Parathyroid adenoma (tissue), 2 donors: Measurements from ENCODE around the gene NDRG3.
"Not testable (repeated sequence)": the region's sequence is repeated elsewhere in the genome, so short reads cannot be mapped to it uniquely, and the experiment has no call there.

Source experiments
- H2AFZ ChIP-seq: fragments of 300-600 bp; sonication (generic); one replicate; pipeline ENCODE4 v1.7.0; 2017; ENCODE audit warnings: antibody characterized with exemption, mild to moderate bottlenecking
- H3K27ac ChIP-seq: fragments of 300-600 bp; sonication (generic); one replicate; pipeline ENCODE4 v1.7.0; 2017
- H3K27me3 ChIP-seq: fragments of 300-600 bp; sonication (generic); one replicate; pipeline ENCODE4 v1.7.0; 2017; ENCODE audit warnings: low read length; ENCODE audit not compliant: control insufficient read depth, insufficient read depth
- H3K36me3 ChIP-seq: fragments of 300-600 bp; sonication (generic); one replicate; pipeline ENCODE4 v1.7.0; 2017; ENCODE audit warnings: low read length; ENCODE audit not compliant: control insufficient read depth, insufficient read depth
- H3K4me1 ChIP-seq: fragments of 300-600 bp; sonication (generic); one replicate; pipeline ENCODE4 v1.7.0; 2017; ENCODE audit warnings: control low read depth
- H3K4me2 ChIP-seq: fragments of 300-600 bp; sonication (generic); one replicate; pipeline ENCODE4 v1.7.0; 2017; ENCODE audit warnings: low read length
- H3K4me3 ChIP-seq: fragments of 300-600 bp; sonication (generic); one replicate; pipeline ENCODE4 v1.7.0; 2017; ENCODE audit warnings: low read depth, low read length
- H3K79me2 ChIP-seq: fragments of 300-600 bp; sonication (generic); one replicate; pipeline ENCODE4 v1.7.0; 2017; ENCODE audit warnings: control low read depth
- H3K9ac ChIP-seq: fragments of 300-600 bp; sonication (generic); one replicate; pipeline ENCODE4 v1.7.0; 2017; ENCODE audit warnings: mild to moderate bottlenecking
- H3K9me3 ChIP-seq: fragments of 300-600 bp; sonication (generic); one replicate; pipeline ENCODE4 v1.7.0; 2017; ENCODE audit warnings: low read length; ENCODE audit not compliant: control insufficient read depth
- CTCF ChIP-seq: fragments of 300-600 bp; sonication (generic); IDR thresholded peaks from one replicate; pipeline ENCODE4 v1.7.0; 2017; ENCODE audit warnings: antibody characterized with exemption, mild to moderate bottlenecking
- donor health status: primary hyperparathyroidism.

NDRG3 gene

GRCh38 chr20:36641506-36641843 is 104.4 kb downstream of the NDRG3 start:
- Histone ChIP-seq H3K79me2 (no peaks in the 10 kb centered on the region), H3K27ac (no peak overlapping the region), H3K4me1 (no peaks in the 10 kb centered on the region), H3K36me3 (no peaks in the 10 kb centered on the region), H3K9me3 (no peaks in the 10 kb centered on the region), H3K27me3 (no peaks in the 10 kb centered on the region), H3K4me3 (no peak overlapping the region), H3K4me2 (no peak overlapping the region), H3K9ac (no peak overlapping the region), H2AFZ (no peak overlapping the region)
- TF ChIP-seq CTCF = no peak

- H2AFZ ChIP-seq, H3K36me3 ChIP-seq, H3K9ac ChIP-seq, H3K4me3 ChIP-seq, H3K27me3 ChIP-seq, H3K4me1 ChIP-seq, H3K4me2 ChIP-seq, H3K9me3 ChIP-seq, H3K79me2 ChIP-seq, H3K27ac ChIP-seq: not testable (repeated sequence)
These were observed 107.0 kb downstream of the NDRG3 start for GRCh38 chr20:36638876-36639400.

DNA sequence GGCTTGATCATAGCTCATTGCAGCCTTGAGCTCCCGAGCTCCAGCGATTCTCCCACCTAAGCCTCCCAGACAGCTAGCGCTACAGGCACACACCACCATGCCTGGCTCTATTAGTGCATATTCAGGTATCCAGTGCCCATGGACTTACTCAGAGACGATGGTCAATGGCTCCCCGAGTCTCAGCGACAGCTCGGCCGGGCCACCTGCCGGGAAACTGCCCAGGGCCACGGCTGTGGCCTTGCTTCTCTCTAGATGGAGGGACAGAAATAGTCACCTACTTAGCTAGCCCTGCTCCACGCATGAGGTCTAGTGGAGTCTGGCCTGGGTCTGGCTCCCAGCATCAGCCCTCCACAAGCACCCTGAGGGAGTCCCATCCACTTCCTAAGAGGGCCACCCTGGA is 111.5 kb downstream of the NDRG3 start:
- Histone ChIP-seq H3K79me2 (no peaks in the 10 kb centered on the region), H3K27me3 (no peaks in the 10 kb centered on the region), H3K9me3 (no peaks in the 10 kb centered on the region), H3K9ac (no peak overlapping the region), H2AFZ (no peak overlapping the region), H3K4me2 (no peak overlapping the region), H3K36me3 (no peaks in the 10 kb centered on the region), H3K4me3 (no peak overlapping the region), H3K4me1 (no peaks in the 10 kb centered on the region), H3K27ac (no peak overlapping the region)
- TF ChIP-seq CTCF = no peak

DNA sequence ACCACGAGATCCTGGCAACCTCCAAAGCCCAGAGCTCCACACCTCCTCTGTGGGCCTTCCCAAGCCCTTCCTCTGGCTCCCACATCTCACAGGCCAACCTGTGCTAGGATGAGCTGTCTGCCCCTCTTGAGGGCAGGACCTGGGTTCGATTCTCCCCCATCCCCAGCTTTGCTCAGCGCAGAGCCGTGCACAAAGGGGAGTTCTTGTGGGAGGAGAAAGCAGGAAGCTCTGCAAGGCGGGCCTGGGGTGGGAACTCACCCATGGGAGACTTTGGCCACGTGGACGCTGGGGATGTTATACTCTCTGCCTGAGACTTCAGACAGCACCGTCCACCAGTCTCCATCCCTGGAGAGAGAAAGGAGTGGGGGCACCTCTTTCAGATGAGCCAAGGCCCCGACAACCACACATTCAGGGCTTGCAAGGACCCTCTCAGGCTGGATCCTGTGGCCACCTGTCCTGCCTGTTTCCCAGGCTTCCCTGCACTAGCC is 112.6 kb downstream of the NDRG3 start:
- no peak overlapping the region for H3K9ac ChIP-seq
- no peaks in the 10 kb centered on the region for H3K79me2 ChIP-seq
- no peak overlapping the region for H3K4me3 ChIP-seq
- no peaks in the 10 kb centered on the region for H3K36me3 ChIP-seq
- H2AFZ ChIP-seq = no peak overlapping the region
- H3K4me1 ChIP-seq = no peaks in the 10 kb centered on the region
- H3K4me2 ChIP-seq = no peak overlapping the region
- no peak overlapping the region for H3K27ac ChIP-seq
- H3K27me3 ChIP-seq = no peaks in the 10 kb centered on the region
- H3K9me3 ChIP-seq = no peaks in the 10 kb centered on the region
- TF ChIP-seq CTCF = no peak

DNA sequence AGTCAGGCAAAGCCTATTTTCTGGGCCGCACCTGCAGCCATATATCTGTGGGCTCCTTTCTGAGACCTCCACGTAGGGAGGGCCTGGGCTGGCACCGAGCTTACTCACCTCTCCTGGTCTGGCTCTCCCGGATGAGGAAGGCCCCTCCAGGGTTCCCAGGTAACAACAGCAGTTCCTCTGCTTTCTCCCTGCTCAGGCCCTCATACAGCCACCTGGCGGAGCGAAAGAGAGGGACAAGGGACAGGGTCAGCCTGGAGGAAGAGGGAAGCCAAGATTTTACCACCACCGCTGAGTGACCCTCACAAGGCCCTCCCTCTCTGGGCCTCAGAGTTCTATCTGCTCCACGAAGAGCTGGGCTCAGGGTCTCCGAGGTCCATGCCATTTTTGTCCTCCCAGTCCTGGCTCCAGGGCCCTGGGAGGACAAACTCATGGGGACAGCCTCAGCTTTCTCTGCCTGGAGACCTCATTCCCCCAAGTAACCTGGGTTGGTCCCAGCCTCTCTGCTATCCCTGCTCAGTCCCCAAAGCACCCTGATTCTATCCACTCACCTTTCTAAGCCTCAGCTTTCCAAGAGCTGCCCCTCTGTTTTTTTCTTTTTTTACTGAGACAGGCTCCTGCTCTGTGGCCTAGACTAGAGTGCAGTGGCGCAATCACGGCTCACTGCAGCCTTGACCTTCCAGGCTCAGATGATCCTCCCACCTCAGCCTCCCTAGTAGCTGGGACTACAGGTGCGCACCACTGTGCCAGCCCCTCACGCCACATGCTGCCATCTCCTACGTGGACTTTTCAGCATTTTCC is 113.2 kb downstream of the NDRG3 start:
- H3K36me3 ChIP-seq = no peaks in the 10 kb centered on the region
- no peaks in the 10 kb centered on the region for H3K9me3 ChIP-seq
- H3K4me1 ChIP-seq = no peaks in the 10 kb centered on the region
- no peaks in the 10 kb centered on the region for H3K79me2 ChIP-seq
- no peak overlapping the region for H3K27ac ChIP-seq
- H3K9ac ChIP-seq = no peak overlapping the region
- TF ChIP-seq CTCF = no peak
- no peak overlapping the region for H3K4me3 ChIP-seq
- no peak overlapping the region for H3K4me2 ChIP-seq
- no peaks in the 10 kb centered on the region for H3K27me3 ChIP-seq
- no peak overlapping the region for H2AFZ ChIP-seq
